HCT116 (cell line): Measurements from ENCODE around the gene GSPT1. TPM values are rescaled to one million over a fixed set of nuclear protein-coding genes. Genes with fewer than 3 reads are reported as not detected.
"Not testable (repeated sequence)": the region's sequence is repeated elsewhere in the genome, so short reads cannot be mapped to it uniquely, and the experiment has no call there.

Experiments
- ATAC-seq: fragments of 200-7000 bp; cut with Tn5 transposase; 2 replicates; pipeline ENCODE4 v1.9.1; 2020; ENCODE audit warnings: mild to moderate bottlenecking, moderate library complexity
- BruUV-seq: library from RNA; stranded (reverse); fragments of 400-500 nt; replicated peaks from 2 replicates; lab custom pipeline; 2021; lab: Mats Ljungman, UMichigan
- CTCF ChIA-PET: fragments of 300-600 bp; sonication (Branson Sonifier 250); formaldehyde crosslinking; loops from one replicate; lab custom pipeline; 2021; ENCODE audit warnings: antibody characterized with exemption; lab: Charles Lee
- POLR2A ChIA-PET: fragments of 300-600, 350-600 bp; sonication (Branson Sonifier 250); formaldehyde crosslinking; loops from one replicate; lab custom pipeline; 2021; ENCODE audit warnings: antibody characterized with exemption; lab: Charles Lee
- RAD21 ChIA-PET, 2 experiments: fragments of 300-600 bp; sonication (Branson Sonifier 250); formaldehyde crosslinking; loops; one replicate each; lab custom pipeline; 2023; ENCODE audit warnings: low total read pairs in 2 of 2; ENCODE audit not compliant: uncharacterized antibody in 2 of 2, unreplicated experiment in 2 of 2, low non-redundant PET in 1 of 2; lab: Charles Lee
- DNase-seq: peaks from one replicate; pipeline ENCODE4 v3.0.0-alpha.2; 2010; ENCODE audit warnings: low read depth, low spot score
- H2AFZ ChIP-seq: fragments of 200-600 bp; shearing (Covaris generic), sonication (generic); 2 replicates; pipeline ENCODE4 v1.6.1; 2017; ENCODE audit warnings: low read depth, mixed run types, mixed read lengths, antibody characterized with exemption, low read length; ENCODE audit not compliant: poor library complexity, severe bottlenecking
- H3K27ac ChIP-seq: 2 replicates; pipeline ENCODE4 v1.5.1; 2012; ENCODE audit warnings: low read depth, low read length
- H3K27me3 ChIP-seq: fragments of 200-600 bp; sonication (generic); 2 replicates; pipeline ENCODE4 v1.6.1; 2016; ENCODE audit warnings: mixed run types, low read length, mixed read lengths; ENCODE audit not compliant: insufficient read depth
- H3K36me3 ChIP-seq, 2 experiments: fragments of 200-500 bp in 1 of 2; fragments of 200-600 bp in 1 of 2; sonication (Bioruptor generic) in 1 of 2; sonication (generic) in 1 of 2; 2 replicates each; pipeline versions ENCODE4 v1.5.1 to v1.6.1; 2014 to 2016; ENCODE audit warnings: low read length in 2 of 2, inconsistent platforms in 1 of 2, mixed read lengths in 1 of 2, mixed run types in 1 of 2; ENCODE audit not compliant: insufficient read depth in 2 of 2, control insufficient read depth in 1 of 2
- H3K4me1 ChIP-seq, 2 experiments: fragments of 200-600 bp in 1 of 2; sonication (generic) in 1 of 2; 2 replicates each; pipeline versions ENCODE4 v1.5.1 to v1.6.1; 2012 to 2017; ENCODE audit warnings: low read length in 2 of 2, inconsistent platforms in 1 of 2, mild to moderate bottlenecking in 1 of 2, mixed read lengths in 1 of 2, mixed run types in 1 of 2, moderate library complexity in 1 of 2; ENCODE audit not compliant: insufficient read depth in 2 of 2, control insufficient read depth in 1 of 2
- H3K4me2 ChIP-seq: fragments of 200-600 bp; sonication (generic); 2 replicates; pipeline ENCODE4 v1.6.1; 2017; ENCODE audit warnings: mixed run types, low read length, mixed read lengths
- H3K4me3 ChIP-seq, 2 experiments: fragments of 200-600 bp in 1 of 2; sonication (generic) in 1 of 2; replicated peaks in 1 of 2; 2 replicates each; pipeline ENCODE4 v1.5.1; 2011 to 2016; ENCODE audit warnings: low read length in 2 of 2, control low read depth in 1 of 2, low read depth in 1 of 2, mild to moderate bottlenecking in 1 of 2, mixed read lengths in 1 of 2, mixed run types in 1 of 2
- H3K79me2 ChIP-seq: fragments of 200-600 bp; sonication (generic); 2 replicates; pipeline ENCODE4 v1.6.1; 2017; ENCODE audit warnings: mild to moderate bottlenecking, mixed run types, low read length, moderate library complexity, mixed read lengths; ENCODE audit not compliant: insufficient read depth
- H3K9ac ChIP-seq: fragments of 200-600 bp; sonication (generic); 2 replicates; pipeline ENCODE4 v1.6.1; 2016; ENCODE audit warnings: low read length, mixed read lengths
- H3K9me2 ChIP-seq: fragments of 200-600 bp; sonication (generic), shearing (Covaris generic); 2 replicates; pipeline ENCODE4 v1.6.1; 2017; ENCODE audit warnings: mixed run types, mild to moderate bottlenecking, moderate library complexity; ENCODE audit not compliant: insufficient read depth
- H3K9me3 ChIP-seq, 2 experiments: fragments of 200-500 bp in 1 of 2; fragments of 200-600 bp in 1 of 2; sonication (Bioruptor generic) in 1 of 2; sonication (generic) in 1 of 2; 2 replicates each; pipeline ENCODE4 v1.6.1; 2014 to 2017; ENCODE audit warnings: low read length in 2 of 2, mixed read lengths in 2 of 2, inconsistent platforms in 1 of 2, low read depth in 1 of 2, mild to moderate bottlenecking in 1 of 2, mixed run types in 1 of 2, moderate library complexity in 1 of 2; ENCODE audit not compliant: control insufficient read depth in 1 of 2, insufficient read depth in 1 of 2
- H4K20me1 ChIP-seq: fragments of 200-600 bp; sonication (generic), shearing (Covaris generic); 2 replicates; pipeline ENCODE4 v1.6.1; 2017; ENCODE audit warnings: mixed run types, mild to moderate bottlenecking, moderate library complexity; ENCODE audit not compliant: insufficient read depth
- CBX3 ChIP-seq: IDR thresholded peaks from 2 replicates; pipeline ENCODE4 v1.6.1; 2012; ENCODE audit warnings: low read depth
- CEBPB ChIP-seq: IDR thresholded peaks from 2 replicates; pipeline ENCODE4 v1.6.1; 2012; ENCODE audit warnings: low read depth
- EGR1 ChIP-seq: IDR thresholded peaks from 2 replicates; pipeline ENCODE4 v1.6.1; 2012; ENCODE audit warnings: low read depth
- ELF1 ChIP-seq: IDR thresholded peaks from 2 replicates; pipeline ENCODE4 v1.6.1; 2012; ENCODE audit warnings: low read depth, borderline replicate concordance
- EZH2 ChIP-seq: fragments of 200-600 bp; sonication (generic); IDR thresholded peaks from 2 replicates; pipeline ENCODE4 v1.6.1; 2017; ENCODE audit warnings: antibody characterized with exemption, mixed run types
- EZH2phosphoT487 ChIP-seq: fragments of 200-600 bp; IDR thresholded peaks from 2 replicates; pipeline ENCODE4 v1.6.1; 2018; ENCODE audit warnings: antibody characterized with exemption, borderline replicate concordance
- FOSL1 ChIP-seq: IDR thresholded peaks from 2 replicates; pipeline ENCODE4 v1.6.1; 2012; ENCODE audit warnings: low read depth
- JUND ChIP-seq: IDR thresholded peaks from 2 replicates; pipeline ENCODE4 v1.6.1; 2012
- POLR2A ChIP-seq: IDR thresholded peaks from 2 replicates; pipeline ENCODE4 v1.7.0; 2011; ENCODE audit warnings: borderline replicate concordance; ENCODE audit not compliant: insufficient read depth, insufficient read length; ENCODE audit errors: extremely low read depth
- POLR2AphosphoS5 ChIP-seq: IDR thresholded peaks from 2 replicates; pipeline ENCODE4 v1.6.1; 2011; ENCODE audit warnings: mild to moderate bottlenecking, low read depth, low read length, moderate library complexity
- RAD21 ChIP-seq: IDR thresholded peaks from 2 replicates; pipeline ENCODE4 v1.6.1; 2012; ENCODE audit warnings: low read depth, mild to moderate bottlenecking
- SIN3A ChIP-seq: IDR thresholded peaks from 2 replicates; pipeline ENCODE4 v1.6.1; 2012; ENCODE audit warnings: low read depth
- SP1 ChIP-seq: IDR thresholded peaks from 2 replicates; pipeline ENCODE4 v1.6.1; 2012; ENCODE audit warnings: low read depth
- SRF ChIP-seq: IDR thresholded peaks from 2 replicates; pipeline ENCODE4 v1.6.1; 2012; ENCODE audit warnings: low read depth
- TCF7L2 ChIP-seq: IDR thresholded peaks from 2 replicates; pipeline ENCODE4 v1.7.0; 2011; ENCODE audit warnings: borderline replicate concordance, inconsistent platforms; ENCODE audit not compliant: insufficient read depth, insufficient read length; ENCODE audit errors: extremely low read depth
- YY1 ChIP-seq: IDR thresholded peaks from 2 replicates; pipeline ENCODE4 v1.6.1; 2011; ENCODE audit warnings: low read length, low read depth, moderate library complexity, mild to moderate bottlenecking; ENCODE audit not compliant: insufficient replicate concordance; ENCODE audit errors: extremely low read depth
- ZFX ChIP-seq: fragments of 450-650 bp; IDR thresholded peaks from 2 replicates; pipeline ENCODE4 v1.6.1; 2017
- intact Hi-C: fragments of 100-400 bp; cut with micrococcal nuclease; formaldehyde crosslinking; loops from 2 replicates; pipeline ENCODE4 v1.10.0; 2022
- total RNA-seq: library from RNA; stranded (reverse); gene quantifications from one replicate; pipeline ENCODE4 v1.2.1, GENCODE V29; 2021; ENCODE audit not compliant: unreplicated experiment
- TF ChIP-seq, protein P1 (sequence below): IDR thresholded peaks from 2 replicates; pipeline ENCODE4 v1.6.1; 2012

The GSPT1 gene
- total RNA-seq, 1 experiment from 2014 or later = 148 TPM

GRCh38 chr16:11963706-11964105 lies 48.0 kb upstream of the GSPT1 start:
- ChIA-PET CTCF (no interaction called here), POLR2A (interaction anchor here (0.5 to 1.0 kb wide), 2 partner anchors 13 to 15 kb away, joined by 3 read pairs; partner anchors contain the start of gene SNX29), RAD21 (no interaction called here)
- no peaks in the 10 kb centered on the region for H3K4me1 ChIP-seq
- no peak overlapping the region for H2AFZ ChIP-seq
- no peak for TF ChIP-seq JUND
- no peak for TF ChIP-seq CBX3
- no peak for TF ChIP-seq POLR2A
- TF ChIP-seq POLR2AphosphoS5 = no peak
- no peak for TF ChIP-seq YY1
- no peak for TF ChIP-seq EZH2phosphoT487
- no peak for TF ChIP-seq TCF7L2
- TF ChIP-seq SRF = no peak
- no peak for TF ChIP-seq CEBPB
- TF ChIP-seq SIN3A = no peak
- no peak for TF ChIP-seq ELF1
- TF ChIP-seq, protein P1, sequence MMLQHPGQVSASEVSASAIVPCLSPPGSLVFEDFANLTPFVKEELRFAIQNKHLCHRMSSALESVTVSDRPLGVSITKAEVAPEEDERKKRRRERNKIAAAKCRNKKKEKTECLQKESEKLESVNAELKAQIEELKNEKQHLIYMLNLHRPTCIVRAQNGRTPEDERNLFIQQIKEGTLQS = no peak
- no peak for TF ChIP-seq SP1
- TF ChIP-seq ZFX = no peak
- no peak for TF ChIP-seq FOSL1
- TF ChIP-seq EZH2 = no peak
- no peak for TF ChIP-seq EGR1
- TF ChIP-seq RAD21 = no peak
- H3K9ac ChIP-seq = no peak overlapping the region
- H3K27ac ChIP-seq = no peak overlapping the region
- no peaks in the 10 kb centered on the region for H3K9me3 ChIP-seq
- intact Hi-C loops = no loop called here
- ATAC-seq = no peak
- no peak overlapping the region for H3K4me2 ChIP-seq
- DNase-seq = no peak
- no peaks in the 10 kb centered on the region for H3K27me3 ChIP-seq
- H3K36me3 ChIP-seq = no peaks in the 10 kb centered on the region
- H4K20me1 ChIP-seq = no peaks in the 10 kb centered on the region
- no TSS peak for BruUV-seq
- H3K79me2 ChIP-seq = no peaks in the 10 kb centered on the region
- no peak overlapping the region for H3K4me3 ChIP-seq
- H3K9me2 ChIP-seq = no peaks in the 10 kb centered on the region

- RAD21 ChIA-PET, intact Hi-C loops, H2AFZ ChIP-seq, H3K36me3 ChIP-seq, H3K27me3 ChIP-seq, H3K9me3 ChIP-seq, BruUV-seq, H3K9me2 ChIP-seq, CTCF ChIA-PET, H3K4me1 ChIP-seq, DNase-seq, H4K20me1 ChIP-seq, H3K4me2 ChIP-seq, H3K27ac ChIP-seq, H3K79me2 ChIP-seq, H3K4me3 ChIP-seq, H3K9ac ChIP-seq, ATAC-seq: not testable (repeated sequence)
- POLR2A ChIA-PET = interaction anchor here (1.0 kb wide), 1 partner anchor 14 kb away, joined by 3 read pairs; the partner anchor contains the start of gene SNX29
Observed at GRCh38 chr16:11962978-11963377, 47.2 kb upstream of the GSPT1 start.

GRCh38 chr16:11962457-11962856 lies 46.7 kb upstream of the GSPT1 start:
- POLR2A ChIA-PET, DNase-seq, RAD21 ChIA-PET, H3K9ac ChIP-seq, H3K27ac ChIP-seq, BruUV-seq, H3K4me2 ChIP-seq, H2AFZ ChIP-seq, ATAC-seq, H3K36me3 ChIP-seq, CTCF ChIA-PET, H3K4me3 ChIP-seq, H3K27me3 ChIP-seq, H3K9me3 ChIP-seq, H4K20me1 ChIP-seq, intact Hi-C loops, H3K9me2 ChIP-seq, H3K4me1 ChIP-seq, H3K79me2 ChIP-seq: not testable (repeated sequence)
